Transverse colon (tissue), 4 donors: ENCODE data around the gene DNAJB6. TPM values are rescaled to one million over a fixed set of nuclear protein-coding genes. Genes with fewer than 3 reads are reported as not detected.
A peak's percentile ranks its signal among the peaks of the same experiment; 100 is the strongest.

Experiments used
- DNase-seq: peaks from one replicate; pipeline ENCODE4 v3.0.0-alpha.2; 2019
- H3K27ac ChIP-seq, 4 donors: fragments of 200-600 bp; sonication (generic); 2 replicates each; pipeline ENCODE4 v1.5.1; 2016 to 2018; ENCODE audit warnings: inconsistent platforms in 4 of 4
- H3K27me3 ChIP-seq: fragments of 200-600 bp; sonication (generic); 2 replicates; pipeline ENCODE4 v1.5.1; 2017; ENCODE audit warnings: inconsistent platforms
- H3K36me3 ChIP-seq, 4 donors: fragments of 200-600 bp; sonication (generic); 2 replicates each; pipeline ENCODE4 v1.5.1; 2017 to 2019; ENCODE audit warnings: inconsistent platforms in 4 of 4
- H3K4me1 ChIP-seq, 4 donors: fragments of 200-600 bp; sonication (generic); 2 replicates each; pipeline ENCODE4 v1.5.1; 2017 to 2020; ENCODE audit warnings: inconsistent platforms in 4 of 4
- H3K4me3 ChIP-seq, 4 donors: fragments of 200-600 bp; sonication (generic); 1 replicate in 1 of 4; 2 replicates in 3 of 4; pipeline versions ENCODE4 v1.5.1 to v1.6.1; 2017 to 2019; ENCODE audit warnings: inconsistent platforms in 4 of 4
- H3K9me3 ChIP-seq, 2 donors: fragments of 200-600 bp; sonication (generic); 2 replicates each; pipeline ENCODE4 v1.5.1; 2017 to 2019; ENCODE audit warnings: inconsistent platforms in 2 of 2
- EP300 ChIP-seq: sonication (generic); formaldehyde crosslinking; IDR thresholded peaks from one replicate; pipeline ENCODE4 v1.6.1; 2017; ENCODE audit warnings: antibody characterized with exemption, low read depth
- POLR2A ChIP-seq: fragments of 450-650 bp; IDR thresholded peaks from one replicate; pipeline ENCODE4 v1.6.1; 2016; ENCODE audit warnings: antibody characterized with exemption, mild to moderate bottlenecking, moderate library complexity
- POLR2AphosphoS5 ChIP-seq, 3 donors: sonication (generic); formaldehyde crosslinking; IDR thresholded peaks; one replicate each; pipeline ENCODE4 v1.6.1; 2016; ENCODE audit warnings: antibody characterized with exemption in 3 of 3
- WGBS, 2 donors: methylation state at CpG; one replicate each; pipeline ENCODE4 v1.1.5; 2018; ENCODE audit warnings: low coverage in 1 of 2; 5-methylcytosine and 5-hydroxymethylcytosine counted together
- in situ Hi-C, 4 donors: fragments of 200-750 bp; cut with MboI; loops; one replicate each; pipeline versions ENCODE4 v1.15.0 to v1.15.1; 2017; ENCODE audit warnings: low sequenced_read_pairs in 3 of 4, low pct_ligation_motif_present in 1 of 4, low pct_unique_long_range_greater_than_20kb in 1 of 4
- intact Hi-C: fragments of 100-400 bp; cut with DNase I; formaldehyde crosslinking; loops from one replicate; pipeline ENCODE4 v1.15.1; 2023; ENCODE audit warnings: low total_unique reads
- total RNA-seq, 4 donors: library from RNA; depleted of rRNA; stranded (reverse); fragments of >200 nt; gene quantifications; one replicate each; pipeline ENCODE4 v1.1.0, GENCODE V29; 2016
- TF ChIP-seq, protein P1 (sequence below), 5 experiments: fragments of 200-600 bp in 3 of 5; fragments of 450-650 bp in 2 of 5; sonication (generic) in 3 of 5; IDR thresholded peaks; 1 replicate in 2 of 5; 2 replicates in 3 of 5; pipeline ENCODE4 v1.5.1; 2016 to 2017; ENCODE audit warnings: antibody characterized with exemption in 5 of 5, inconsistent platforms in 3 of 5, mild to moderate bottlenecking in 2 of 5, moderate library complexity in 1 of 5

Gene DNAJB6
- total RNA-seq, 4 donors from 2014 or later, result 47.0 to 87.6 (median 60.5) TPM

- DNase-seq, result no peak
- 92 to 100% methylated on average over 1 to 21 of the region's 33 CpGs for WGBS, 2 donors
- Histone ChIP-seq H3K4me3 (no peak overlapping the region), H3K9me3 (no peaks in the 10 kb centered on the region), H3K27ac (no peak overlapping the region), H3K36me3 (peaks cover 0 to 16% (median 1%) of the 10 kb centered on the region in 4 donors), H3K27me3 (no peaks in the 10 kb centered on the region), H3K4me1 (no peaks in the 10 kb centered on the region)
- intact Hi-C loops (no loop called here), in situ Hi-C loops (no loop called here)
- TF ChIP-seq POLR2A (no peak), EP300 (no peak), POLR2AphosphoS5 (IDR thresholded peaks at IDR 0.05) (no peak)
- TF ChIP-seq, protein P1, sequence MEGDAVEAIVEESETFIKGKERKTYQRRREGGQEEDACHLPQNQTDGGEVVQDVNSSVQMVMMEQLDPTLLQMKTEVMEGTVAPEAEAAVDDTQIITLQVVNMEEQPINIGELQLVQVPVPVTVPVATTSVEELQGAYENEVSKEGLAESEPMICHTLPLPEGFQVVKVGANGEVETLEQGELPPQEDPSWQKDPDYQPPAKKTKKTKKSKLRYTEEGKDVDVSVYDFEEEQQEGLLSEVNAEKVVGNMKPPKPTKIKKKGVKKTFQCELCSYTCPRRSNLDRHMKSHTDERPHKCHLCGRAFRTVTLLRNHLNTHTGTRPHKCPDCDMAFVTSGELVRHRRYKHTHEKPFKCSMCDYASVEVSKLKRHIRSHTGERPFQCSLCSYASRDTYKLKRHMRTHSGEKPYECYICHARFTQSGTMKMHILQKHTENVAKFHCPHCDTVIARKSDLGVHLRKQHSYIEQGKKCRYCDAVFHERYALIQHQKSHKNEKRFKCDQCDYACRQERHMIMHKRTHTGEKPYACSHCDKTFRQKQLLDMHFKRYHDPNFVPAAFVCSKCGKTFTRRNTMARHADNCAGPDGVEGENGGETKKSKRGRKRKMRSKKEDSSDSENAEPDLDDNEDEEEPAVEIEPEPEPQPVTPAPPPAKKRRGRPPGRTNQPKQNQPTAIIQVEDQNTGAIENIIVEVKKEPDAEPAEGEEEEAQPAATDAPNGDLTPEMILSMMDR (IDR thresholded peaks at IDR 0.05), result no peak
These were observed 74.2 kb downstream of the DNAJB6 start for GRCh38 chr7:157410831-157411556.

GRCh38 chr7:157411580-157411979 lies 74.8 kb downstream of the DNAJB6 start:
- DNase-seq, result peak; percentile 29
- in situ Hi-C loops (no loop called here), intact Hi-C loops (no loop called here)
- whole genome bisulfite sequencing, 2 donors, result 80% methylated on average over 19 of the region's 19 CpGs; no CpG with 5 or more reads in 1 of the 2 donors
- Histone ChIP-seq H3K4me1 (no peaks in the 10 kb centered on the region), H3K27ac (no peak overlapping the region), H3K27me3 (no peaks in the 10 kb centered on the region), H3K9me3 (no peaks in the 10 kb centered on the region), H3K4me3 (no peak overlapping the region), H3K36me3 (peaks cover 0 to 22% (median 3%) of the 10 kb centered on the region in 4 donors)
- TF ChIP-seq, protein P1 (IDR thresholded peaks at IDR 0.05), result no peak
- TF ChIP-seq POLR2A (no peak), POLR2AphosphoS5 (IDR thresholded peaks at IDR 0.05) (no peak), EP300 (no peak)

DNA sequence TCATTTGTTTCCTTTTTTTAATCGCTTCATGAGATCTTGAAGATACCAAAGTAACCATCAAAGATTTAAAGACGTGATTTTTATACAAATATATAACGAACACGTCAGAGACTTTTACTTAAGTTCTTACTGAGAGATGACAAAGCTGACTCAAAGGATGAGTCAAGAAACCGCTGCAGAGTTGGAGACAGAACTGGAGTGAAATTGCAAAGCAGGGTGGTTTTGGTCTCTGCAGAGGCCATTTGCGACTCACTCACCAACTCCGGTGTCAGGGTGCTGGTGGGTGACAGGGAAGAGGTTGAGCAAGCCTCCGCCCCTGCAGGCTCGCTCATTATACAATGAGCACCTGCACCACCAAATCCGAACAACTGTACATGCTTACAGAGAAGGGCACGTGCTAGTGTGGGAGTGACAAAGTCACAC lies 75.2 kb downstream of the DNAJB6 start:
- in situ Hi-C loops, result no loop called here
- H3K27ac ChIP-seq, result no peak overlapping the region
- no peaks in the 10 kb centered on the region for H3K27me3 ChIP-seq
- DNase-seq, result no peak
- intact Hi-C loops, result no loop called here
- no peaks in the 10 kb centered on the region for H3K9me3 ChIP-seq
- peaks cover 0 to 27% (median 3%) of the 10 kb centered on the region in 4 donors for H3K36me3 ChIP-seq
- H3K4me1 ChIP-seq, result no peaks in the 10 kb centered on the region
- WGBS, 2 donors, result 82 to 88% methylated on average over 6 to 11 of the region's 11 CpGs
- H3K4me3 ChIP-seq, result no peak overlapping the region
- TF ChIP-seq POLR2A (no peak), POLR2AphosphoS5 (IDR thresholded peaks at IDR 0.05) (no peak), EP300 (no peak)
- TF ChIP-seq, protein P1 (IDR thresholded peaks at IDR 0.05), result no peak

DNA sequence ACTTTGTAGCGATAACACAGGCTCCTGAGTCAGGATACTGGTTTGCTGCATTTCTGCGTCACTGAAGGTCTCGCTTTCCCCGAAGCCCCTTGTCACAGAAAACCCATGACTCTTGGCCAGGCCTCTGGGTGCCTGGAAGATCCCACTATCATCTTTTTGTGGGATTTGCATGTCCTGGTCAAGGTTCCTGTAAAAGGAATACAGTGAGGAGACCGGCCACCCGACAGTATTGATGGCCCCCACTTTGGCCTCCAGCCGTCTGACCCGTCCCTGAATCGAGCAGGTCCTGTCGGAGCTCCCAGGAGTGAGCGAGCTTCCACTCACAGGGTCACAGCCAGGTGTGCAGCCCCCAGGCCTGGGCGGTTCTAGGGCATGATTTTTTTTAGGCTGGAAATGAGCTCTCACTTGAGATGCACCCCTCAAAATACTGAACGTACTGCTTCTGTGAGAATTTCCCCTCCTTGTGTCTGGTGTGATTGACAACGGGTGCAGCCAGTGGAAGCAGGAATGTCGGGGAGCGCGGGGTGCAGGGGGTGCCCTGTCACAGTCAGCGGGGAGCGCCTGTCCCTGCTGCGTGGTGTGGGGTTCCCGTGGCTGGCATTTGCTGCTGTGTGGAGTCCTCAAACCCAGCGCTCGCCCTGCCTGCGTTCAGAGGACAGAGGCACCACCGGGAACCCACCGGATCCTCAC lies 75.8 kb downstream of the DNAJB6 start:
- no peaks in the 10 kb centered on the region for H3K27me3 ChIP-seq
- H3K27ac ChIP-seq, result no peak overlapping the region
- H3K36me3 ChIP-seq, result peaks cover 0 to 32% (median 3%) of the 10 kb centered on the region in 4 donors
- 89 to 100% methylated on average over 5 to 23 of the region's 26 CpGs for WGBS, 2 donors
- no peak for TF ChIP-seq EP300
- no peak for TF ChIP-seq POLR2A
- TF ChIP-seq POLR2AphosphoS5 (IDR thresholded peaks at IDR 0.05), result no peak
- TF ChIP-seq, protein P1 (IDR thresholded peaks at IDR 0.05), result no peak
- no peaks in the 10 kb centered on the region for H3K9me3 ChIP-seq
- in situ Hi-C loops (no loop called here), intact Hi-C loops (no loop called here)
- DNase-seq, result no peak
- H3K4me3 ChIP-seq, result no peak overlapping the region
- no peaks in the 10 kb centered on the region for H3K4me1 ChIP-seq
